Esophagus squamous epithelium (tissue), 4 donors: ENCODE data around the gene CLEC4A.

ENCODE experiments used
- POLR2A ChIP-seq, 4 donors: fragments of 450-650 bp; IDR thresholded peaks; one replicate each; pipeline ENCODE4 v1.6.1; 2017; ENCODE audit warnings: antibody characterized with exemption in 4 of 4, mild to moderate bottlenecking in 4 of 4, moderate library complexity in 3 of 4
- TF ChIP-seq, protein P1 (sequence below), 6 experiments: fragments of 450-650 bp in 4 of 6; fragments of 200-600 bp in 2 of 6; sonication (generic) in 2 of 6; IDR thresholded peaks; one replicate each; pipeline ENCODE4 v1.5.1; 2016 to 2019; ENCODE audit warnings: antibody characterized with exemption in 6 of 6, mild to moderate bottlenecking in 4 of 6, moderate library complexity in 4 of 6

DNA sequence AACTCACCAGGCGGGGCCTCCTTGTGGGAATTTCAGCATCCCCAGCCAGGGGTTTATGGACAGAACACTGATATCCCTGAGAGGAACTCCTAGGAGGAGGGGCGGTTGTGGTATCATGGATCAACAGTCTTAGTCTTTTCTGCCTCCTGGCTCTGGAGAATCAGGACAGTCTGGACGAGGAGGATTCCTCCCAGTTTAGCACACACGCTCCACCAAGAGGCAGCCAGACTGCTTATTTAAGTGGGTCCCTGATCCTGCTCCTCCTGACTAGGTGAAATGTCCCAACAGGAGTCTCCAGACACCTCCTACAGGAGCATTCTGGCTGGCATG is 23.0 kb downstream of the CLEC4A start:
- TF ChIP-seq POLR2A (IDR thresholded peaks at IDR 0.05), result no peak
- TF ChIP-seq, protein P1, sequence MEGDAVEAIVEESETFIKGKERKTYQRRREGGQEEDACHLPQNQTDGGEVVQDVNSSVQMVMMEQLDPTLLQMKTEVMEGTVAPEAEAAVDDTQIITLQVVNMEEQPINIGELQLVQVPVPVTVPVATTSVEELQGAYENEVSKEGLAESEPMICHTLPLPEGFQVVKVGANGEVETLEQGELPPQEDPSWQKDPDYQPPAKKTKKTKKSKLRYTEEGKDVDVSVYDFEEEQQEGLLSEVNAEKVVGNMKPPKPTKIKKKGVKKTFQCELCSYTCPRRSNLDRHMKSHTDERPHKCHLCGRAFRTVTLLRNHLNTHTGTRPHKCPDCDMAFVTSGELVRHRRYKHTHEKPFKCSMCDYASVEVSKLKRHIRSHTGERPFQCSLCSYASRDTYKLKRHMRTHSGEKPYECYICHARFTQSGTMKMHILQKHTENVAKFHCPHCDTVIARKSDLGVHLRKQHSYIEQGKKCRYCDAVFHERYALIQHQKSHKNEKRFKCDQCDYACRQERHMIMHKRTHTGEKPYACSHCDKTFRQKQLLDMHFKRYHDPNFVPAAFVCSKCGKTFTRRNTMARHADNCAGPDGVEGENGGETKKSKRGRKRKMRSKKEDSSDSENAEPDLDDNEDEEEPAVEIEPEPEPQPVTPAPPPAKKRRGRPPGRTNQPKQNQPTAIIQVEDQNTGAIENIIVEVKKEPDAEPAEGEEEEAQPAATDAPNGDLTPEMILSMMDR (IDR thresholded peaks at IDR 0.05), result no peak
